ENCODE results near the gene CXorf58.

DNA sequence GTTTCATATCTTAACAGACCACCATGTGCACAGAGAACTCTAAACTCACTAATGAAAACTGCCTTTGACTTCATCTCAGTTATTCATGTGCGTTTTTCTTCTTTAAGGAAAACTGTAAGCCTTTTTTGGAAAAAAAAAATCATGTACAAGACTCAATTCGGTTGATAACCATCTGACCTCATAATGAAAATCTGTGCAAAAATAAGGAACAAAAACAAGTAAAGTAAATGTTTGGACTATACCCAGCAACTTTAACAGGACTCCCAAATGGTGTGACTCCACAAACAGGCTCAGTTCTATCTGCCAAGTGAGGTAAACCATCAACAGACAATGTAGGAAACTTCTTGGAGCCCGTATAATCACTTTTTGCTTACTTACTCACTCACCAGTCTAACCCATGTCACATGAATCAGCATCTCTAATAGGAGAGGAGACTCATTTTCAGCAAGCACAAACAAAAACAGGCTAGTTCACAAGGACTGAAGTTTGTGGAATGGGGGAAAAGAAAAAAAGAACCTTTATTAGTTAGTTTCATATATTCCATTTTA, 9.3 kb upstream of the CXorf58 start:
- TF ChIP-seq, protein P1, sequence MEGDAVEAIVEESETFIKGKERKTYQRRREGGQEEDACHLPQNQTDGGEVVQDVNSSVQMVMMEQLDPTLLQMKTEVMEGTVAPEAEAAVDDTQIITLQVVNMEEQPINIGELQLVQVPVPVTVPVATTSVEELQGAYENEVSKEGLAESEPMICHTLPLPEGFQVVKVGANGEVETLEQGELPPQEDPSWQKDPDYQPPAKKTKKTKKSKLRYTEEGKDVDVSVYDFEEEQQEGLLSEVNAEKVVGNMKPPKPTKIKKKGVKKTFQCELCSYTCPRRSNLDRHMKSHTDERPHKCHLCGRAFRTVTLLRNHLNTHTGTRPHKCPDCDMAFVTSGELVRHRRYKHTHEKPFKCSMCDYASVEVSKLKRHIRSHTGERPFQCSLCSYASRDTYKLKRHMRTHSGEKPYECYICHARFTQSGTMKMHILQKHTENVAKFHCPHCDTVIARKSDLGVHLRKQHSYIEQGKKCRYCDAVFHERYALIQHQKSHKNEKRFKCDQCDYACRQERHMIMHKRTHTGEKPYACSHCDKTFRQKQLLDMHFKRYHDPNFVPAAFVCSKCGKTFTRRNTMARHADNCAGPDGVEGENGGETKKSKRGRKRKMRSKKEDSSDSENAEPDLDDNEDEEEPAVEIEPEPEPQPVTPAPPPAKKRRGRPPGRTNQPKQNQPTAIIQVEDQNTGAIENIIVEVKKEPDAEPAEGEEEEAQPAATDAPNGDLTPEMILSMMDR (conservative IDR thresholded peaks at IDR 0.05; ENCODE audit: low read depth, low read length) = no peak
- no peak for TF ChIP-seq POLR2A (IDR thresholded peaks at IDR 0.05; ENCODE audit: low read depth, low read length)
- no peak for TF ChIP-seq BHLHE40 (IDR thresholded peaks at IDR 0.05; ENCODE audit: low read depth, low read length)
- TF ChIP-seq SMC3 (IDR thresholded peaks at IDR 0.05; ENCODE audit: low read depth, low read length) = no peak

Data from IMR-90 (cell line).